HG03095 (cell line): Measurements from ENCODE around the gene ST6GALNAC1.

Source experiments
- ATAC-seq: cut with Tn5 transposase; IDR thresholded peaks from one replicate; pipeline ENCODE4 v1.9.1; 2021; ENCODE audit warnings: moderate library complexity; ENCODE audit not compliant: unreplicated experiment

Gene ST6GALNAC1, protein sequence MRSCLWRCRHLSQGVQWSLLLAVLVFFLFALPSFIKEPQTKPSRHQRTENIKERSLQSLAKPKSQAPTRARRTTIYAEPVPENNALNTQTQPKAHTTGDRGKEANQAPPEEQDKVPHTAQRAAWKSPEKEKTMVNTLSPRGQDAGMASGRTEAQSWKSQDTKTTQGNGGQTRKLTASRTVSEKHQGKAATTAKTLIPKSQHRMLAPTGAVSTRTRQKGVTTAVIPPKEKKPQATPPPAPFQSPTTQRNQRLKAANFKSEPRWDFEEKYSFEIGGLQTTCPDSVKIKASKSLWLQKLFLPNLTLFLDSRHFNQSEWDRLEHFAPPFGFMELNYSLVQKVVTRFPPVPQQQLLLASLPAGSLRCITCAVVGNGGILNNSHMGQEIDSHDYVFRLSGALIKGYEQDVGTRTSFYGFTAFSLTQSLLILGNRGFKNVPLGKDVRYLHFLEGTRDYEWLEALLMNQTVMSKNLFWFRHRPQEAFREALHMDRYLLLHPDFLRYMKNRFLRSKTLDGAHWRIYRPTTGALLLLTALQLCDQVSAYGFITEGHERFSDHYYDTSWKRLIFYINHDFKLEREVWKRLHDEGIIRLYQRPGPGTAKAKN

DNA sequence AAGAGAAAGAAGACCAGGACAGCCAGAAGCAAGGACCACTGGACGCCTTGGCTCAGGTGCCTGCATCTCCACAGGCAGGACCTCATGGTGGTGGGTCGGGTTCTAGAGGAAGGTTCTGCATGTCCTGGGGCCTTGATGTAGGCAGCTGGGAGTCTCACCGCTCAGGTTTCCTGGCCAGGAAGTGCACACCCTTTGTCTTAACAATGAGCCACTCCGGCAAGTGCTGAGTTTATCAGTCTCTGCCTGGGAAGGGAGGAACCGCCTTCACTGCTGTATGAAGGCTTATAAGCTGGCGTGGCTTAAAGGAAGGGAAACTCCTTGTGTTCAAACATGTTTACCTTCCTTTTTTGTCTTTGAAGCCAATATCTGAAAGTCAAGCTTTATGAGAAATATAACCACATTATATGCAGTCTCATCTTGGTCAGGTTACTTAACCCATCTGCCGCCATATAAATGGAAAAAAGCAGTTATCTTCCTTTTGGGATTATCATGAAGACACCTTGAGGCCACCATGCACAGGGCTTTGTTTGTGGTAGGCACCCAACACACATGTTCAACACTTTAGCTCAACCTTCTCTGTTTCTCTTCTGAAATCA is at the start of gene ST6GALNAC1:
ST6GALNAC1 (minus strand) TSS at position 205 of the 596 bp plus-strand sequence; CDS start at position 86, 119 bp downstream.
- ATAC-seq = no peak

DNA sequence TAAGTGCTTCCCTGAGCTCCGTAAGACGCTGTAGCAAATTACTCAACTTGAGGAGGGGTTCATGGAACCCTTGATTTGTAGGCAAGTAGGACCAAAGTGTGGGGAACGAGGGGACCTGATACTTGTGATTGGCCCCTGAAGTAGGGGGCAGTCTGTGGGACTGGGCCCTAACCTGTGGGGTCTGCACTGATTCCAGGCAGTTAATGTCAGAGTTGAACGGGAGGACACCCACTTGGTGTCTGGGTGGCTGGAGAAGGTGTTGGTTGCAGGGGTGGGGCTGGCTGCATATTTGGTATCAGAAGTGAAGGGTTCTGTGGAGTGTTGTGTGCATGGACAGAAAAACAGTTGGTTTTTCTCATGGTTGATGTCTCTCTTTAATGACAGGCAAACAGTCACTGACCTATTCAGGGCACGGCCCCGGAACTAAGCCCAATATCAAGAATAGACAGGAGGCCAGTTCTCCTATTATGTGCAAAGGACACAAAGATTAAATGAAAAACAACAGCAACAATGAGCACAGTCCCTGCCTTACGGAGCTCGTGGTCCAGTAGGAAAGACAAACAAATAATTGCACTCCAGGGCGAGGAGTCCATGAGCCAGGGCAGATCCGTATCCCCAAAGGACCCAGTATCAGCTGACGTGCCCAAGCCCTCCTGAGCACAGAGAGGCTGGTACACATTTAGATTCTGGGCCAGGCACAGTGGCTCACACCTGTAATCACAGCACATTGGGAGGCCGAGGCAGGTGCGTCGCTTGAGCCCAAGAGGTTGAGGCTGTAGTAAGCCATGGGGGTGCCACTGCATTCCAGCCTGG is 48.0 kb upstream of the ST6GALNAC1 start:
- no peak for ATAC-seq

DNA sequence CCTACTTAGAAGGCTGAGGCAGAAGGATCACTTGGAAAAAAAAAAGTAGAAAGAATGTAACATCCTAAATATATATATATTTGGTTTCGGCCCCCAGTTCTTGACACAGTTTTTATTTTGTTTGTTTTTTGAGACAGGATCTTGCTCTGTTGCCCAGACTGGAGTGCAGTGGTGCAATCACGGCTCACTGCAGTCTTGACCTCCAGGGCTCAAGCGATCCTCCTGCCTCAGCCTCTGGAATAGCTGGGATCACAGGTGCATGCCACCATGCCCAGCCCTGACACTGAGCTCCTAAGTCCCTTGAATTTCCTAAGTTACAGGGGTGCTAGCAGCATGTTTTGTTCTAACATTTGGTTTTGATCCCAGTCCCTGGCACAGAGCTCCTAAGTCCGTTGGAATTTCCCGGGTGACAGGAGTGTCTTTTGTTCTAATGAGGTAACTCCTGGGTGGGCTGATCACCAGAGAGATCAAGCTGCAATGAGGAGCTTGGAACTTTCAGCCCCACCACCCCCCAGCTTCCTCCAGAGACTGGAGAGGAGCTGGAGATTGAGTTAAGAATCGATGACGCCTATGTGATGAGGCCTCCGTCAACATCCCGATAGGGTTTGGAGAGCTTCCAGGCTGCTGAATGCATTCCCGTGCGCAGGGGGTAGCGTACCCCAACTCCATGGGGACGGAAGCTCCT is 47.2 kb upstream of the ST6GALNAC1 start:
- no peak for ATAC-seq

DNA sequence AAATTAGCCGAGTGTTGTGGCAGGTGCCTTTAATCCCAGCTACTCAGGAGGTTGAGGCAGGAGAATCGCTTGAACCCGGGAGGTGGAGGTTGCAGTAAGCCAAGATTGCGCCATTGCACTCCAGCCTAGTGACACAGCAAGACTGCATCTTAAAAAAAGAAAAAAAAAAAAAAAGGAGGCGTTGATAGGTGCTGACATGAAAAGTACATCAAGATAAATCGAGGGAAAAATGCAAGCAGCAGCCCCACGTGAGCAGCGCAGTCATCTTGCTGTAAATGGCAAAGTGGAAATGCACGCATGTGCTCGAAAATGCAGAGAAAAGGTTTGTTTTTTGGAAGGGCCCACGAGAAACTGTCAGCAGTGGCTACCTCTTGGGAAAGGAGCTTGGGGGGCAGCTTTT is 46.3 kb upstream of the ST6GALNAC1 start:
- ATAC-seq = no peak

DNA sequence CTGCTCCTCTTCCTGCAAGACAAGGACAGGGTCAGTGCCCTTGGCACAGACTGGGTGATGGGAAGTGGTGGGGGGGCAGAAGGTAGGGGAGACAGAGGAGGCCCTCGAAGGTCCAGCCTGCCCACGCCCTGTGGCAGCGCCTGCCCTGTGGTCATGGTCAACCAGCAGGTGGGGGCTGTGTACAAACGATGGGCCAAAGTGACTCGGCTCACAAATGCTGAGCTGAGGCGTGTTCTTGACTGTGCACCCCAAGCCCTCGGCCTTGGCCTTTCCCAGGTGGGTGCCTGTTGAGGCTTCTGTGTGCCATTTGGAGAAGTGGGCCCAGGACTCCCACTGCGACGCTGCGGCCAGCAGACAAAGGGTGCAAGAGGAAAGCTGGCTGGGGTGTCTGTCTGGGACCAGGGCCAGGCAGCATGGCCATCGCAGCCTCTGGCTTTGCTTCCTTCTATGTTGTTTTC is 44.6 kb upstream of the ST6GALNAC1 start:
- ATAC-seq = no peak

DNA sequence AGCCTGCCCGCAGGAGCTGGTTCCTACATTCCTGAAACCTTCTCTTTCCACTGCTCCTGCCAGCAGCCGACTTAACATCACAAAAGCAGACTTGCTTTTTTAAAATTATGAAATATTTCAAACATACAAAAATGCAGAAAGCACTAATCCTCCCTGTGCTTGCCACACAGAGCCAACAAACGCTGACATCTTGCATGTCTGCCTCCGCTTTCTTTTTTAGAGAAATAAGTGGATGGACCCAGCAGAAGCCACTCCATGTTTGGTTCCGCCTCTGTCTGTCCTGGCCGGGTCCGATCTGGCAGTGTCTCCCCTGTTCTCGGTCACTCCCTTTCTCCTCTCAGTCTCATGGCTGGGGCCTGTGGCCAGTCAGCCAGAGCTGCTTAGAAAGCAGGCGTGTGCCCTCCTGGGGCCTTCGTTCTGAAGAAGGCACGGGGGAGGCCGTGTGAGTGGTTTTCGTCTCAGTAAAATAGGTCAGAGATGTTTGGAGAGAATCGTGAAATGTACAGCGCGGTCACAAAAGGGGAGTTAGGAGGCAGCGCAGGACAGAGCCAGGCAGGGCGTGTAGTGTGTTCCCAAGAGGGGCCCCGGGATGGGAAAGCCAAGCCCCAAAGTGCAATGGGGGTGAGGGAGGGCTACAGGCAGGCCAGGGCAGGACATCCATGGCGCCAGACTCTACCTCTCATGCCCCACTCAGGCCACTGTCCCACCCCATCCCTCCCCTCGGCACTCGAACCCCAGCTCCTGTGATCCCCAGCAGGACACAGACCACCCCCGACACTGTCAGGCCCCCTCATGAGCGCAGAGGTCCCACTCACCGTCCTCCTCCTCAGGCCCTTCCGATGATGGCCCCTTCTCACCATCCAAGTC is 44.0 kb upstream of the ST6GALNAC1 start:
- no peak for ATAC-seq

DNA sequence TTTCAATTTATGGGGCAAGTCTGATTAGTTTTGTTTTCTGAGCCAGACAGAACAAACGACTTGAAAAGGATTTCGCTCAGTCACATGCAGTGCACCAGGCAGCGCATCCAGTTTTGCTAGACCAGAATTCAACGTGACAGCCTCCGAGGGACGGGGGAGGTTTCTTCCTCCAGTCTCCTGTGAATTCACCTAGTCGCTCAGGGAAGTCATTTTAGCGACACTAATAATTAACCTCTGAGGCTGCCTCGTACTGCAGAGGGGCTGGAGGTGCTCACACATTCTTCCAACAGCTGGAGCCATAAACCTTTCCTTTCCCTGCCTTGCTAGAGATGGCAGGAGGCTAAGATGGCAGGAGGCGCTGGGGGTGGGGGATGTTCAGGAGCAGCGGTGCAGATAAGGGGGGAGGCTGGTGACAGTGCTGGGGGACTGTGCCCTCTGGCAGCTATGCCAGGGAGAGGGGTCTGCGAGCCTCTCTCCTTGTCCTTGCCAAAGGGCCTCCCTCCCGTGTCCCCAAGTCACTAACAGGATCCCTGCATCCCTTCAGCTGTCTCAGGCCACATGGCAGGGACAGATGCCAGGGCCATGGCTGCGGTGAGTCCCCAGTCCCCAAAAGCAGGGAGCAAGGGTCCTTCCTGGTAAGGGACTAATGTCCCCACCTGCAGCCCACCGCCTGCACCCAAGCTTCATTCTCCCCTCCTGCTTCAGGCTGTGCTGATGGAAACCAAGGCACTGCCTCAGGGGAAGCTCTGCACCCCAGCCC is 43.2 kb upstream of the ST6GALNAC1 start:
- ATAC-seq = no peak

DNA sequence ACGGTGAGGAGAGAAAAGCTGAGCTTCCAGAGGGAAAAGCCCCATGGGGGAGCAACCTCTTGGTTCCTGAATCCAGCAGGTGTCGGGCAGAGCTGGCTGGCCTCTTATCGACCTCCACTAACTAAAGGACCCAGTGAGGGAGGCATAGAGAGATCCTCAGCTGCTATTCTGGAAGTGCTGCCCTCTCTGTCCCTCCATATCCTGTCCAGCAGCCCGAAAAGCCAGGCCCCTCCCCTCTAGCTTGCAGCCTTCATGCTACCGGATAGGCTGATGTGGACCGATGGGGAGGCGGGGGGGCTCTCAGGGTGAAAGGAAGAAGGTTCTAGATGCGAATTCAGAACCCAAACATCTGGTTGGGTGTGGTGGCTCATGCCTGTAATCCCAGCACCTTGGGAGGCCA is 42.3 kb upstream of the ST6GALNAC1 start:
- no peak for ATAC-seq

DNA sequence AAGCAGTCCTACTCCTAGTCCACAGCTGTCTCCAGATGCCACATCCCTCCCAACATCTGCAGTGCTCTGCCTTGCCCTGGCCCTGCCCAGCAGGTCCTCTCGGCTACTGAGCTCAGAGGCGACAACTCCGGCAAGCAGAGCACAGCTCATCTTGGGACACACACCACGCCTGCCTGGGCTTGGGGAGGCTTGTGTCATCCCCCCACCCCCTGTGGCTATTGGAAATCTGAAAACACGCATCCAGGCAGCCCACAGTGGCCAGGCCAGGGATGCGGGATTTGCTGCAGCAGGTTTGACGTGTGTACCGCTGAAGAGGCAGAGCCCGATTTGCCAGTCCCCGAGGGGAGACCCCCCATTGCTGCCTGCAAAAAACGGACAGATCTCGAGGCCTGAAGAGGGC is 41.8 kb upstream of the ST6GALNAC1 start:
- no peak for ATAC-seq

DNA sequence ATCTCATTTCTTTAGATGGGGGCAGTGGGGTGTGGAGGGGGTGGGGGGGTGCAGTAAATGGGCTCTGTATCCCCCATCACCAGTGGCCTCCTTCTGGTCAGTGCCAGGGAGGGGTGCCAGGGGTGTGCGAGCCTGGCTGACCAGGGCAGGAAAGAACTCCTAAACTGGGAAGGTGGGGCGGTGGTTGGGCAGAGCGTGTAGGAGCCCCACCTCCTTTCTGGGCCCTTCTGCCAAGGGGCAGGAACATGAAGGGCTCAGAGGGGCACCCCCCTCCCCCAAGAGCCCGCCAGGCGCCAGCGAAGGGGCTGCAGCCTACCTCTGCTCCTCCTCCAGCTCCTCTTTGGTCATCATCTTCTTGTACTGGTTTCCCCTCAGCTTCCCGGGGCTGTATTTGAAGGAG is 41.2 kb upstream of the ST6GALNAC1 start:
- no peak for ATAC-seq

DNA sequence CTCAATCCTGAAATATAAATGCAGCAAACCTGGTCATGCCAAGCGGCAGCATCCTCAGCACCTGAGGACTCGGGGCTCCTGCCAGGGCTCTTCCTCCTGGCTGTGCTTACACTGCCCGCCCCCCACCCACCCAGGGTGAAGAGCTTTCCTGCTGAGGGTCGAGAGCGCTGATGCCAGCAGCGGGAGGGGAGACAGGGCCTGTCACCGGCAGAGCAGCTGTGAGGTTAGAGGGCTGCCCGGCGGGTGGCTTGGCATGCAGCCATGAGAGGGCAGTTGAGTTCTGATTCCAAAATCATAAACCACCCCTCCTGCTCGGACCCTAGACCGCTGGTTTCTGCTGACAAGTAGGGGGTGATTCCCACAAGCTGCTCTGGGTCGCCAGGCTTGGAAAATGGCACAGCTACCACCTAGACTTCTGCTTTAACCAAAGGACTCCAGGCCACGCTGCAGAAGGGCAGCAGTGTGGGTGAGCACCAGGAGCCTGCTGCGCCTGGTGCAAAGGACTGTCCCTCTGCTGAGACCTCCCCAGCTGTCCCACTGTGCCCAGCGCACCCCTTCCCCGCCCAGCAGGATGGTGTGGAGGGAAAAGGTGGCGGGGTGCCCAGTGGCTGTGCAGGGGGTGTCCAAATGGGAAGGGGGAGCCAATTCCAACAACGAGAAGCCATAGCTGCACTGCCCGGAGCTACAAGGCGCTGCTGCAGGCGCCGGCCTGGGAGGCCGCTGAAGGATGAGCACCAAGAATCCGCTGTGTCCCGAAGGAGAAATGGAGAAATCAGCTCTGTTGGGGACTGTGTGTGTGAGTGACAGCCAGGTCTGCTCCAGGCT is 40.6 kb upstream of the ST6GALNAC1 start:
- ATAC-seq = no peak

DNA sequence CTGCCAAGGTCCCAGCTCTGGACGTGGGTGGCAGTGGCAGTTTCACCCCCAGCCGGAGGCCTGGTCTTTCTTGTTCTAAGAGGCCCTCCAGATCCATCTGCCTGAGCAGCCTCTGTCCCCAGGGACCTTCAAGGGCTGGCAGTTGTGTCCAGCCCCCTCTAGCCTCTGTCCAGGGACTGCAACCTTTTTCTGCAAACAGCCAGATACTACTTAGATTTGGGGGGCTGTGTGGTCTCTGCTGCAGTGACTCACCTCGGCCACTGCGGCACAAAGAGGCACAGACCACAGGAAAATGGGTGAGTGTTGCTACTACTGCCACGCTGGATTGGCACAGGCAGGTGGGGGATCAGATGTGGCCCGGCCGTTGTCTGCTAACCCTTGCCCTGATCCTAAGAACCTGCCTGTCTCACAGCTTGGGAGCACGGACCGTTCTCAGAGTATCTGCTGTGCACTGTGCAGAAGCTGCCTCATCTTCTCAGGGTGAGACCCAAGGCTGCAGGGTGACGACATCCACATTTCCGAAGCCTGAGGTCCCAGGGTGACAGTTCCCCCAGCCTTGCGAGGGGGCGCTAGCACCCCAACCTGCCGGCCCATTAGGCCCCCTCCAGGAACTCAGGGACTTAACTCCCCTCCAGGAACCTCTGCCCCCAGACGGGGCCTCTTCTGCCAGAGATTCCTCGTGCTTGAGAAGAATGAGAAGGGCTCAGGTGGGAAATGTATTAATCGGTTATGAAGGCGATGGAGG is 39.6 kb upstream of the ST6GALNAC1 start:
- ATAC-seq = no peak

DNA sequence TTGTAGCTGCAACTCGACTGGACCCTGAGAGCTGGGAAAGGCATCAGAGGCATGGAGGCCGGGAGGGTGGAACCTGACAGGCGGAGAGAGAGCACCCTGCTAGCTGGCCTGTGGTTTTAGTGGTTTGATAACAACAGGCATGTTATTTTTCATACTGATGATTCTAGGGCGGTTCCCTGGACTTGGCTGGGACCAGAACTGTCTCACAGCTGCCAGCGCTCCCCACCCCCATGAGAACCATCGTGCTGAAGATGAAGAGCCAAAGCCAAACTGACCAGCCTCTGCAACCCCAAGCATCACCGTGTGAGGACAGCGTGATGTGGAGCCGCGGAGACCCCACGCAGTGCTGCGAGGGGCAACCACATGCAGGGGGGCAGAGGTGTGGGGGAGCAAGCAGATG is 38.7 kb upstream of the ST6GALNAC1 start:
- ATAC-seq = no peak

DNA sequence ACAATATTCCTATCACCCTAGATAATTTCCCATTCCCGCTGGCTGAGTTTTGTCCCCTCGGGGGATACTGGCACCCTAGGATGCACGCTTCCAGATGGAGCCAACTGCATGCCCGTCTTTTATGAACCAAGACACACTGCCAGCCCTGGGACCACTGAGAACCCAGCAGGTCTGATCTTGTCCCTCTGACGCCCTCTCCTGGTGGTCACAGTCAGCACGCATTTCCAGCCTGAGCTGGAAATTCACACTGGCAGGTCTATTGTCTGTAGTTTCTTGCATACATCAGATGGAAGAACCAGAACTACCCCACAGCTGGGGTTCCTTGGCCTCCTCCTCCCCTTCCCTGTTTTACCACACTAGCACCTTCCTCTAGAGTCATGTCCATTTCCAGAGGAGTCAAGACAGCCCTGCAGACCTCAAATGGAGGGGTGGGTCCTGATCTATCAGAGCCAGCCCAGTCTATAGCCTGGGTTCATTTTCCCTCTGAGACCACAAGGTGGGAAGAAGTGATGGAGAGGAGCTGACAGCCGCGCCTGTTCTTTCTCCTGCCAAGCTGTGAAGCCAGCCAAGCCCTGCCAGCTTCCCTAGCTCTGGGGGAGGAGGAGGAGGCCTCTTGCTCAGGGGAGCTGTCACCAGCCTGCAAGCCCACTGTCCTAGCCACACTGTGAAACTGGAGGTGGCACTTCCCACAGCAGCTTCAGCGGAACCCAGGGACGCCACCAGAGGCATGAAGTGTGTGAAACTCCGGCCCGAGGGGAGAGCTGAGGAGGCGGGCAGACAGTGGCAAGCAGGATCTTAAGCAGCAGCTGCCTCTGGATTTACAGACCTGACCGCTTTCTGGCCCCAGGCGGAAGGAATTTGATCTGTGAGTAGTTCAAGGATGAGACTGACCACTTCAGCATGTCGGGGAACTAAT is 37.9 kb upstream of the ST6GALNAC1 start:
- ATAC-seq = no peak

DNA sequence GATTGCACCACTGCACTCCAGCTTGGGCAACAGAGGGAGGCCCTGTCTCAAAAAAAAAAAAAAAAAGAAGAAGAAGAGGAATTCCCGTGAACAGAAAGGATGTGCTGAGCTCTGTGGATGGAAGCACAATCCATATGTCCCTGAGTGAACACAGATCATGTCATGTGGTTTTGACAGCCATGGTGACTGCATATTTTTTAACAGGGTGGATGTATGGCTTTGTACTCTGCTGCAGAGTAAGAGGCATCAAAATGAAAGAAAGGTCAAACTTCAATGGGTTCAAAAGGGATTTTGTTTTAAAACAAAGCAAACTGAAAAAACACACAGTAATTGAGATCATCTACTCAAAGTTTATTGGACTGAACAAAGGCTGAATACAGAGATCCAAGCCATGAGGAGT is 35.7 kb upstream of the ST6GALNAC1 start:
- ATAC-seq = no peak

DNA sequence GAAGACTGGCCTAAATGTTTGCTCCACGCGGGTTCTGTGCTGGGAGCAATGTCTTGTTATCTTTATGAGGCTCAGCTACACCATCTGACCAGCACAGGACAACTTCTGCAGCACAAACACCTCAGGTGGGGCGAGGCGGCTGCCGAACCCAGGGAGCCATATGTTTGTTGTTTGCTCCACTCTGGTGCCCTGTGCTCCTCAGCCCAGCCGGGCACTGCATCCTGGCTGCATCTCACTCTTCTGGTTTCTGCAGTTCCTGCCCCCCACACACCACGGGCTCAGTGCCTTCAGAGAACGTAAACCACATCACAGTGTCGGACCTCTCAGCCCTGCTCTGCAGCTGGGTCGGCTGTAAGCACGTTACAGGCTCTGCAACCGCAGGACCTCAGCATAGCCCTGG is 34.8 kb upstream of the ST6GALNAC1 start:
- ATAC-seq = no peak
